HG03457 (cell line): ENCODE measurements around the gene MYH10.

Experiments
- ATAC-seq: cut with Tn5 transposase; IDR thresholded peaks from one replicate; pipeline ENCODE4 v1.9.1; 2021; ENCODE audit warnings: moderate number of reproducible peaks; ENCODE audit not compliant: unreplicated experiment

The MYH10 gene

DNA sequence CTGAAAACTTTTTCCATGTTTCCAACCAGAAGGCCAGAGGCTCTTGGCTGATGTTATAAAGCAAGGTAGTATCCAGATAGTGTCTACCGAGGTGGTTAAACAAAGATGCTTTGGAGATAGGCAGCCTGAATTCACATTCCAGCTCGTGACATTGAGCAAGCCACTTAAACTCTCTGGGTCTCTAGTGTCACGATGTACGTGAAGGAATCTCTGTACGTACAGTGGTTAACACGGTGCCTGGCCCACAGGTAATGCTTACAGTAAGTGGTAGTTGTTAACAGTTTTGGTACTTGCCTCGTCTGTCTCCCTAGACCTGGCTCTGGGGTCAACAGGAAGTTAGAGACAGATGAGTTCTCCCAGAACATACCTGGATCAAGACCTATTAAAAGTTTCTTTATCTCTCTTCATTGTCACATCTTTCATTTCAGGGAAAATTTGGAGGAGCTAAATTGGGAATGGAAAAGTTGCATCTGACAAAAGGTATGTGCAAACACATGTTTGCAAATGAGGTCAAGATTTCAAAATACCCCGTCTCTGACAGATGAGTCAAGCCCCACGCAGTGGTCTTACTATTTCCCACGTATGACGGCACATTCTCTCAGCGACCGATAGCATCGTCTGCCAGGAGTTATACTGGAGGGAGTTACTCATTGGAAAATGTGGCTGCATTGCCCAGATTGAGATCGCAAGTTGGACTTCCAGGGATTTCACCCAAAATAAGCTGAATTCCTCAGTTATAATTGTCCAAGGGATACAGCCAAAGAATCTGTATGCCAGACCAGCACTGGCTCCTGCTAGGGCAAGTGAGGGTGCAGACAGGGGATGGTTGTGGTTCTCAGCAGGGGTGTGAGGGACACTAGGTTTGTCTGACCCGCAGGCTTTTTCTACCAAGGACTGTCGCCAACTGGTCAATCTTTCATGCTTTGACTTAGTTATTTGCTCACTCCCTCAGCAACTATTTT, 18.9 kb upstream of the MYH10 start:
- ATAC-seq = no peak

DNA sequence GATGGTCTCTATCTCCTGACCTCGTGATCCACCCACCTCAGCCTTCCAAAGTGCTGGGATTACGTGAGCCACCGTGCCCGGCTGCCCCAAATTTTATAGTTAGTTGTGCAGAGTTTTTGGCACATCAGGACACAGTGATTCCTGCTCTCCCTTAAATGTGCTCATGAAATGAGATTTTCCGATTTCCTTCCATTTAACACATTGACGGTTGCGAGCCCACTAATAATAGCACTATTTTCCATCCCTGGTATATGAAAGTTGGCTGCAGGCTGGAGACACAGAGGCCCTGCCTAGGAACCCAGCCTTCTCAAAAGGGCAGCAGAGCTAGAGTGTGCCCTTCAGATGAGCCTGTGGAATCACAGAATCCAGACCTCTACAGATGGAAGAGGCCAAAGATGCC, 17.4 kb upstream of the MYH10 start:
- no peak for ATAC-seq

DNA sequence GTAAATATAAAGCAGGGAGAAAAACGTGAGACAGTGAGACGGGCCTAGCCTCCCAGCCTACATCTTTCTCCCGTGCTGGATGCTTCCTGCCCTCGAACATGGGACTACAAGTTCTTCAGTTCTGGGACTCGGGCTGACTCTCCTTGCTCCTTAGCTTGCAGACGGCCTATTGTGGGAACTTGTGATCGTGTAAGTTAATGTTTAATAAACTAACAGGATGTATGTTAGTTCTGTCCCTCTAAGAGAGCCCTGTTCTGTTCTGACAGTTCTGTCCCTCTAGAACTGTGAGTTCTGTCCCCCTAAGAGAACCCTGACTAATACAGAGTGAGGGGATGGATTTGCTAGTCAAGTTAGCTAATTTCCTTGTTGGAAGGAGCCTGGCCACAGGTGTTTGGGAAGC, 16.7 kb upstream of the MYH10 start:
- ATAC-seq = no peak

DNA sequence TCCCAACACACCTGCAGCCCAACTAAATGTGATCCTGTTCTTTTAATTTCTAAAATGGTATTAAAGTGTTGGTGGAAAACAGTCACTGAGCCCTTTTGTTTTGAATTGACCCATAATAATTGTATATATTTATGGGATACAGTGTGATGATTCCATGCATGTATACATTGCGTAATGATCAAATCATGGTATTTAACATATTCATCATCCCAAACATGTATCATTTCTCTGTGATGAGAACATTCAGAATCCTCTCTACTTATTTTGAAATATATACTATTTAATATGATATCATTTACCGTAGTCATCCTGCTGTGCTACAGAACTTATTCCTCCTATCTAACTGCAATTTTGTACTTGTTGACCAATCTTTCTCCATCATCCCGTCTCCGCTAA, 14.0 kb upstream of the MYH10 start:
- ATAC-seq = no peak

DNA sequence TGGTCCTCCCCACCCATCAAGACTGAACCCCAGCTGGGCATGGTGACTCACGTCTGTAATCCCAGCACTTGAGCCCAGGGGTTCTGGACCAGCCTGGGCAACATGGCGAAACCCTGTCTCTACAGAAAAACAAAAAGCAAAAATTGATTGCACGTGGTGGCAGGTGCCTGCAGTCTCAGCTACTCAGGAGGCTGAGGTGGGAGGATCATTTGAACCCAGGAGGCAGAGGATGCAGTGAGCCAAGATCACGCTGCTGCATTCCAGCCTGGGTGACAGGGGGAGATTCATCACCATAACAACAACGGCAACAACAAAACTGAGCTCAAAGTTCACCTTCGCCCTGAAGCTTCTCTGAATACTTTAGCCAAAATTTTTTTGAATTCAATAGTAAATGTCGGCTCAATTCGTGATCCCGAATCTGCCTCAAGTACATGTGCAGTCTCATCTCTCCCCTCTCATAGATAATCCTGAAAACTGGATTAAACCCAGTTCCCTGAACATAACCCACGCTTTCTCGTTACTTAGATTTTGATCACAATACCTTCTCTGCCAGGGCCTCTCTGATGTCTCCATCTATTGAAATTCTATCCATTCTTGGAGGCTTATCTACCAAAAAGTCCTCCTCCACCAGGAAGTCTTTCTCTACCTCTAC, 13.5 kb upstream of the MYH10 start:
- ATAC-seq = no peak

DNA sequence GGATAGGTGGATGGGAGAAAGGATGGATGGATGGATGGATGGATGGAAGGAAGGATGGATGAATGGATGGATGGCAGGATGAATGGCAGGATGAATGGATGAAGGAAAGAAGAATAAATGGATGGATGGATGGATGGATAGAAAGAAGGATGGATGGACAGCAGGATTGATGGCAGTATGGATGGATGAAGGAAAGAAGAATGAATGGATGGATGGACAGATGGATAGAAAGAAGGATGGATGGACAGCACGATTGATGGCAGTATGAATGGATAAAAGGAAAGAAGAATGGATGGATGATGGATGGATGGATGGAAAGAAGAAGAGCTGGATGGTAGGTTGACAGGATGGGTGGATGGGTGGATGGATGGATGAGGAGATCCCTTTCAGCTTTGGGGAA, 9.2 kb upstream of the MYH10 start:
- no peak for ATAC-seq

DNA sequence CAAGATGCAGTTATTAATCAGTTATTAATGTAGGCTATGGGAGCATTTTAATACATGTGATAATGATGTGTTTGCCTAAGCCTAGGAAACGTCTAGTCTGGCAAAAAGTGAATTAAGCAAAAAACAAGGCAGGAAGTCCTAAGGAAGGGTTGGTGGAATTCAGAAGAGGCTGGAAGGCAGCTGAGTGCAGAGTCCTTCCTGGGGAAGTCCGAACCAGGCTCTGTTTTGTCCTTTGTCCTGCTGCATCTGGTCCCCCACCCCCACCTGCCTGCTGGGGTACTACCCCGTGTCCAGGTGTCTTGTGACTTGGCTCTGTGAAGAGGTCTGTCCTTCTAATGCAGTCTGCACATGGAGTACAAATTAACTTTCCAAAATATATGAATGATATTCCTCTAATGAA, 1.5 kb upstream of the MYH10 start:
- ATAC-seq = no peak

DNA sequence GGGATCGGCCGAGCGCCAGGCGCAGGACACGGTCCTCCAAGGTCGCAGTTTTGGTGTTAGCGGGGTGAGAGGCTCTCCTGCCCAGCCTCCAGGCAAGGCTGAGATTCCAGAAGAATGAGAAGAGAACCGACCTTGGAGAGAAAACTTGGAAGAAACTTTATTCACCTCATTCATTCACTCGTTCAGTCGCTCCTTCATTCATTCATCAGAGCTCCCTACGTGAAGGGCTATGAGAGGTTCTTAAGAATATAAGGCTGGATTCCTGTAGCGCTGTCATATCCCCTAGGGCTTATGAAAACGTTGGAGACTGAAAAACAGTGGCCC, 991 bp upstream of the MYH10 start:
- no peak for ATAC-seq

DNA sequence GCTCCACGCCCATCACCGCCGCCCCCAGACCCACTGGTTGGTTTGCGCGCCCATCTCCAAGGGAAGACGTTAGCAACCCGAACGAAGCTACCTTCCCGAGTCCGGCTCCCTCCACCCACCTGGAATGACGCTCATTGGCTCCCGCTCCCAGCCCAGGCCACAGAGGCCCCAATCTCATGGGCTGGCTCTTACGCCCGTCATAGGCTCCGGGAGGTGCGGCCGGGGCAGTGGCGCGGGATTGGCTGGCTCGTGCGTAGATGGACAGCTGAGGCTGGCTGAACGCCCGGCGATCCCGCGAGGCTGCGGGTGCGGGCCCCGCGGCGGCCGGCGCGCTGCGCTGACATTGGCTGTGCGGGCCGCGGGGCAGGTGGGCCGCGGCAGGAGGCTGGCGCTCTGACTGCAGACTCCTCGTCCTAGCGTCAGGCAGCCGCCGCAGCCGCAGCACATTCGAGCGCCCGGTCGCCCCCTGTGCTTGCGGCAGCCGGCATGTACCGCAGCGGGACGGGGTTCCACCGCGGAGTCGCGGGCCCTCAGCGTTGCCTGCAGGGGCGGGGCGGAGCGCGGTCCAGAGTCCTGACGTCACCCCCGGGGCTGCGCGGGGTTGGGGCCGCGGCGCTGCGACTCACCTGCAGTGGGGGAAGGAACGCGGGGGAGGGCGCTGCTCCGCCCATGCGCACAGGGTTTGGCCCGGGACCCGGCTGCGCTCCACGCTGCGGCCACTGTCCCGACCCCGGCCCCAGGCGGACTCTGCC, 453 bp upstream of the MYH10 start:
- ATAC-seq = peak; percentile 91

DNA sequence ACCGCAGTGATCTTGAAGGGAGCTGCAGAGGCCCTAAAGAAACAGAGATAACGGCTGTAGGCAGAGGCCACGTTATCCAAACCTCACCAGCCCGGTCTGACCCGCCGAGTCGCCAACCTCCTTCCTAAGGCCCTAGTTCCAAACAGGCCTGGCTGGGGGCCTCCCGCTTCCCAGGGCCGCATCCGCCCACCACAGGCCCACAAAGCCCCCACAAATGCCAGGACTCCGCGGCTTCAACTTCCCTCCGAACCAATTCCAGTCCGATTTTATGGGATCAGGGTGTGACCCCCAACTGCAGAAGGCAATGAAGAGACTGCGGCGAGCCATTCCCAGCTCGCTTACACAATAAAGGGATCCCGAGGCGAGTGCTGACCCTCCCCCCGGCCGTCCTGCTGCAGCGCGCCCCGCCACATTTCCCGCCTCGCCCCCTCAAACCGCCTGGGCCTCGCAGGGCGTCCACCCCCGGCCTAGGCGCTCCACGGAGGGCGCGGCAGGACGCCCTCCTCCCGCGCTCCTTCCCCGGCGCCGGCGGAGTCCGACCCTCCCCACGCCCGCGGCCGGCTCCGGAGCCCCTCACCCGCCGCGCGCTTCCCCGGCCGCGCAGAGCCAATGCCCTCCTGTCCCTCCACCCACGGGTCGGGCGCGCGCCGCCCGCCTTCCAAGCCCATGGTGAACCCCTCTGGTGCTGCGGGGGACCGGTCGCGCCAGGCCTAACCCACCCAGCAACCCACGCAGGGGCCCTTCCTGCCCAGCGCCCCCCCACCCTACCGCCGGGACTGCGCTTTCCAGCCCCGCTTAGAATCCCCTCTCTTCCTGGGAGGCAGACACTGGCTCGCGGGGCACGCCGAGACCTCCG, 926 bp downstream of the MYH10 start:
- no peak for ATAC-seq

DNA sequence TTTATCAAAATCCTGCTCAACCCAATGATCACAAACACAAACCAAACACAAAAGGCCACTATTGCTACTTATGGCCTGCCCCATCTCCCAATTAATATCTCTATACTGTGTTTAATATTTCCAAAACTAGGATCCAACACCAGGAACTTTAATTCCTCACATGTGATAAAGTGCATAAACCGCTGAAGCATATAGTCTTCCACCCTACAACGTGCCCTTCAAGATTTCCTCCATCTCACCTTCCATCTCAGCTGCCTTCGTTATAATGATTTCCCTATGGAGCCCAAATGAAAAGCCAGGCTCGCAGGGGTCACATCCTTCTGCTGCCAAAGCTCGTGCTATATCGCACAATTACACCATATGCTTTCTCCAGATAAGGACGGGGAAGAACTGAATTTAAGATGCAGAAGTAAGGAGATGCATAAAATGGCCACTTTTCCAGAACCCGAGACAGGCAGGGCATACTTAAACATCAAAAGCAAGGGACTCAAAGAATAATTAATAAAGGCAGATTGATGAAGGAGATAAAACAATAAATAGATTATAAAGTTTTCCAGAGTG, 1.8 kb downstream of the MYH10 start:
- ATAC-seq = no peak

DNA sequence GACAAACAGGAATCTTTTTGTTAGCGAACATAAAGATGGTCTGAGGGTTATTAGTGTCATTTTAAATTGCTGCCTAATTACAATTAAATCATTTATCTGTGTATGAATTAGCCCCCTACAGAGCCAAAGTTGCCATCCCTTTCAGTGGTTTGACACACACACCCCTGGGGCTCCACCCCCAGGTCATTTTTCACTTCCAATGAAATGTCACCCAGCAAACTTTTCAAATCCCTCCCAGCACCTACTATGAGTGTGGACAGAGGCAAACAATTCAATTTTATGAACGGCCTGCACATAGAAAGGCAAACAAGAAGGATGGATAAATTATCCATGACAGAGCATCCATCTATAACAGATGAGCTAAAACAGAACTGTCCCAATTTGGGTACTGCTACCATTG, 2.4 kb downstream of the MYH10 start:
- ATAC-seq = no peak

DNA sequence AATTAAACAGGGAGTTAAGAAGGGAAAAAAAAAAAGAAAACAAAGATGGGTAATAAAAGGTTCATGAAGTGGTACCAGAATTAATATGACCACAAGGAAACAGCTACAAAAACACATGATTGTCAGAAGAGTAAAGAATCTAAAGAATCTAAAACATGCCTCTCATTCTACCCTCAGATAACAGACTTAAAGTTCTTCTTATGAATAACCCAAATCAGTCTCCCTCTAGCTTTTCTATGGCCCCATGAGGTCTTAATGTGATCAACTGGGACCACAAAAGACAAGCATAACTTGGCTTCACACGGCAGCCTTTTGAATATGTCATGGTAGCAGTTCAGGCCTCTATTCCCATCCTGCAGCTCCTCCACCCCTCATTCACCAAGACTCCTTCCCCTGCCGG, 6.9 kb downstream of the MYH10 start:
- ATAC-seq = no peak

DNA sequence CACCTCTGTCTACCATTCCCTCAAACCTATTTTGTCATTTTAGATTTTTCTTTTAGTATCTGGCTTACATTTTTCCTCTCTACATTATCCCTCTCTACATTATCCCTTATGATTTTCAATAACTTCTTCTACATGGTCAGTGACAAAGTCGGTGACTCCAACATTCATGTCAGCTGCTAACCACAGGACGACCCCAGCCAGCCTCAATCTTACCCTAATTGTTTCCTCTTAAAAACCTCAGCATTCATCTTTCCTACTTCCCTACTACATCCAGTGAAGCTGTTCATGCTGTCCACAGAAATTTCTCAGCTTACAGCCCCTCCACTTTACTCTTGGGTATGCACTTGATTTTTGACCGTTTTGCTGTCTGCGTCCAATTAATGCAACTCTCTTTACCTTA, 8.3 kb downstream of the MYH10 start:
- ATAC-seq = no peak

DNA sequence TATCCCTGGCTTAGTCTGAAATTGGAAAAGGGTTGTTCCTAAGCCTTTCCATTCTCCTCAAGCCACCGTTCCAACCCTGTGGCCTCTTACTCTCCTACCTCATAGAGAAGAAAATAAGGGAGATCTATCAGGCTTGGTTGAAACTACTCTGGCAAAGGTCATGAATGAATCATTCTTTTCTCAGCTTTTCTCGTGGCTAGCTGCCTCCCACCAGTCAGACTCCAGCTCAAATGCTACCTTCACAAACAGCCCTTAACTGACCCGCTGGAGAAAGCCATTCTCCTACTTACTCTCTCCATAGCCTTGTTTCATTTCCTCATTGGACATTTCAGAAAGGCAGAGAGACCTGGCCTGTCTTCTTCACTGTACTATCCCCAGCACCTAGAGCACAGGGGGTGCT, 8.9 kb downstream of the MYH10 start:
- no peak for ATAC-seq

DNA sequence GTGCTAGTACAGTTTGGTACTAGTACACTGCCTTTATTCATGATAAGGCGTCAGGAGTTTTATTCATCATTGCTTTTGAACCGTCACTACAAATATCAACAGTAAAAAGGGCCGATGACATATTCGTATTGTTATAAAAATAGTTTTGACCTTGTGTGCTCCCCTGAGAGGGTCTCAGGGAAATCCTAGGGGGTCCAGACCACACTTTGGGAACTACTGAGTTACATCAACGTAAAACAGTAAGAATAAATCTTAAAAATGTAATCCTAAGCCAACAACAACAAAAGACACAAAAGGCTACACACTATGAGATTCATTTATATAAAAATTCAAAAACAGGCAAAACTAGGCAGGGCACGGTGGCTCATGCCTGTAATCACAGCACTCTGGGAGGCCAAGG, 11.2 kb downstream of the MYH10 start:
- ATAC-seq = no peak

DNA sequence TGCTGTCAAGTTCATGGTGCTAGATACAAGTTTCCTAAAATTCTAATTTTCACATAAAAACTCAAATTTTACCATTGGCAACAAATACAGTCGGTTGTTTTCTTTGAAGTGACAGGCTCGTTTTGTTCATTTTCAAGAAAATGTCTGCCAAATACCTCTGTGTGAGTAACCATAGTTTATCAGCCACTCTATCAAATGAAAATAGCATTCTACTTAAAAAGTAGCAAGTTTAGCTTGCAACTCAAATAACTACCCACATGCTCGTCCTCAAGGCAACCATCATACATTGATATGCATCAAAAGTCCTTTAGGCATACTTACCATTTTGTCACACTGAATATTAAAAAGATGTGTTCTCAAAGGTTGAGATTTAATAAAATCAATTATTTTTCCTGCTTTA, 11.7 kb downstream of the MYH10 start:
- ATAC-seq = no peak

DNA sequence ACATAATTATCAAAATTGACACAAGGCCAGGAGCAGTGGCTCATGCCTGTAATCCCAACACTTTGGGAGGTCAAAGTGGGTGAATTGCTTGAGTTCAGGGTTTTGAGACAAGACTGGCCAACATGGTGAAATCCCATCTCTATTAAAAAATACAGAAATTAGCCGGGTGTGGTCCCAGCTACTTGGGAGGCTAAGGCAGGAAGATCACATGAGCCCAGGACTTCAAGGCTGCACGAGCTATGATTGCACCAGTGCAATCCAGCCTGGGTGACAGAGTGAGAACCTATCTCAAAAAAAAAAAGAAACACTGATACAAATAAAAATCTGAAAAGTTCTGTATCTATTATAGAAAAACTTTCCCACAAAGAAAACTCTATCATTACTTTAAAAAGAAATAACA, 15.5 kb downstream of the MYH10 start:
- no peak for ATAC-seq

DNA sequence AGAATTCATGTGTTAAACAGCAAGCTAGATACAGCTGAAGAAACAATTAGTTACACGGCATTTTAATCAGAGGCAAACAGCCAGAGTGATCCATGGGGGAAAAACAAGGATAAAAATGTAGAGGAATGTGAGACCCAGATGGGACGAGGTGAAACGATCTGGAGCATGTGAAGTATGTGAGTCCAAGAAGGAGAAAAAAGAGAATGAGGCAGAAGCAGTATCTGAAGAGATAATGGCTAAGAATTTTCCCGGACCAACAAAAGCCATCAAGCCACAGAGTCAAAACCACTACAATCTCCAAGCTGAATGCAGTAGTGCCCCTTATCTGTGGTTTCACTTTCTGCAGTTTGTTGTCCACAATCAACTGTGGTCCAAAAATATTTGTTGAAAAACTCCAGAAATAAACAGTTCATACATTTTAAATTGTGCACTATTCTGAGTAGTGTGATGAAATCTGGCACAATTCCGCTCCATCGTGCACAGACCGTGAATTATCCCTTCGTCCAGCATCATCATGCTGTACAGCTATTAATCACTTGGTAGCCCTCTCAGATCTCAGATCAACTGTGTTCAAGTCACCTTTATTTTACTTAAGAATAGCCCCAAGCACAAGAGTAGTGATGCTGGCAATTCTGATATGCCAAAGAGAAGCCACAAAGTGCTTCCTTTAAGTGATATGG, 18.8 kb downstream of the MYH10 start:
- ATAC-seq = no peak

DNA sequence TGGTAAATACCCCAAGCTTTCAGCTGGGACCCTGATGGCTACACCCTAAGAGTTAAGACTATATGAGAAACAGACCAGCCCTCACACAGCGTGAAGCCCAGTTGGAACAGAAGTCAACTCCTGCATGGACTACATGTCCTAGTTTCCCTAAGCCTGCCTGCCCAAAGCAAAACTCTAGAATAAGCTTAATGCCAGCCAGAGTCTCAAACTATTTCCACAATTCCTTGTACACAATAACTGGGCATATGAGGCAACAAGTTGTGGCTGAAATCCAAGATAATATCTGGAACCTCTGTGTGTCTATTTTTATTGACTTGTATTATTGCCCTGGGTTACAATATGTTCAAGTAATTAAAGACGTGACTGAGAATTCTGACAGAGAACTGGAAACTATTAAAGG, 19.4 kb downstream of the MYH10 start:
- ATAC-seq = no peak
